Prostate gland (tissue), 2 donors: ENCODE results near the gene MBLAC1.
A peak's percentile ranks its signal among the peaks of the same experiment; 100 is the strongest.

Experiments
- POLR2AphosphoS5 ChIP-seq: sonication (generic); formaldehyde crosslinking; IDR thresholded peaks from one replicate; pipeline ENCODE4 v1.6.1; 2017; ENCODE audit warnings: antibody characterized with exemption
- TF ChIP-seq, protein P1 (sequence below), 4 experiments: fragments of 200-600 bp in 2 of 4; fragments of 450-650 bp in 2 of 4; sonication (generic) in 2 of 4; IDR thresholded peaks; 1 replicate in 3 of 4; 2 replicates in 1 of 4; pipeline ENCODE4 v1.5.1; 2016 to 2019; ENCODE audit warnings: antibody characterized with exemption in 4 of 4, mild to moderate bottlenecking in 2 of 4, moderate library complexity in 2 of 4

DNA sequence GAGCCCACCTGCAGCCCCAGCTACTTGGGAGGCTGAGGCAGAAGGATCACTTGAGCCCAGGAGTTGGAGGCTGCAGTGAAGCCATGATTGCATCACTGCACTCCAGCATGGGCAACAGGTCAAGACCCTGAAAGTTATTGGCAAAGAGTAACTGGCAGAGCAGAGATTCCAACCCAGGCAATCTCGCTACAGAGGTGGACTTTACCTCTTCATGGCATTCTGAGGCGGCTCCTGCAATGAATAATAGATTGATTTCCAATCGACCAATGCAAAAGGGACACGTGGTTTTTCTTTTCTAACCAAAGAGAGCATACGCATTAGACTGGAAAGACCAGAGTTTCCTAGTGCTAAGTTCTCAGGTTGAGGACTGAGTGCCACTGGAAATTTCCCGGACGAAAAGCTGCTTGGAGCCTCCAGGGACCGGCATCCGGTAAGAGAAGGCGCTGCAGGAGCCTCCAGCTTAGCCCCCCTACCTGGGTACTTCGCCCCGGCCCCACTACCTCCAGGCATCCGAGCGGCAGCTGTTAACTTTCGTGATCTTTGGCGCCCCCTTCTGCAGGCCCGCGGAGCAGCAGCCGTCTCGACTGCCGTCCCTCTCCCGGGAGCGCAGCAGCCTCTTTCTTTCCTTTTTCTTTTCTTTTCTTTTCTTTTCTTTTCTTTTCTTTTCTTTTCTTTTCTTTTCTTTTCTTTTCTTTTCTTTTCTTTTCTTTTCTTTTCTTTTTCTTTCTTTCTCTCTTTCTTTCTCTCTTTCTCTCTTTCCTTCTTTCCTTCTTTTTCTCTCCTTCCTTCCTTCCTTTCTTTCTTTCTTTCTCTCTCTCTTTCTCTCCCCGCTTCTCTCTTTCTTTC is 4.1 kb downstream of the MBLAC1 start:
- TF ChIP-seq, protein P1, sequence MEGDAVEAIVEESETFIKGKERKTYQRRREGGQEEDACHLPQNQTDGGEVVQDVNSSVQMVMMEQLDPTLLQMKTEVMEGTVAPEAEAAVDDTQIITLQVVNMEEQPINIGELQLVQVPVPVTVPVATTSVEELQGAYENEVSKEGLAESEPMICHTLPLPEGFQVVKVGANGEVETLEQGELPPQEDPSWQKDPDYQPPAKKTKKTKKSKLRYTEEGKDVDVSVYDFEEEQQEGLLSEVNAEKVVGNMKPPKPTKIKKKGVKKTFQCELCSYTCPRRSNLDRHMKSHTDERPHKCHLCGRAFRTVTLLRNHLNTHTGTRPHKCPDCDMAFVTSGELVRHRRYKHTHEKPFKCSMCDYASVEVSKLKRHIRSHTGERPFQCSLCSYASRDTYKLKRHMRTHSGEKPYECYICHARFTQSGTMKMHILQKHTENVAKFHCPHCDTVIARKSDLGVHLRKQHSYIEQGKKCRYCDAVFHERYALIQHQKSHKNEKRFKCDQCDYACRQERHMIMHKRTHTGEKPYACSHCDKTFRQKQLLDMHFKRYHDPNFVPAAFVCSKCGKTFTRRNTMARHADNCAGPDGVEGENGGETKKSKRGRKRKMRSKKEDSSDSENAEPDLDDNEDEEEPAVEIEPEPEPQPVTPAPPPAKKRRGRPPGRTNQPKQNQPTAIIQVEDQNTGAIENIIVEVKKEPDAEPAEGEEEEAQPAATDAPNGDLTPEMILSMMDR (IDR thresholded peaks at IDR 0.05), result peak; percentile 50 to 81 (median 70)
- peak; percentile 55 for TF ChIP-seq POLR2AphosphoS5
